DND-41 (cell line): ENCODE results near the gene CD300LG.
A peak's percentile ranks its signal among the peaks of the same experiment; 100 is the strongest.

Source experiments
- EZH2 ChIP-seq: IDR thresholded peaks from 3 replicates; pipeline ENCODE4 v1.6.1; 2012; ENCODE audit warnings: borderline replicate concordance, low read depth, mild to moderate bottlenecking, moderate library complexity, low read length, inconsistent platforms; ENCODE audit not compliant: severe bottlenecking
- TF ChIP-seq, protein P1 (sequence below): IDR thresholded peaks from 2 replicates; pipeline ENCODE4 v1.5.1; 2012; ENCODE audit warnings: borderline replicate concordance, low read length, moderate library complexity, mild to moderate bottlenecking; ENCODE audit not compliant: poor library complexity, severe bottlenecking; ENCODE audit errors: extremely low read depth

DNA sequence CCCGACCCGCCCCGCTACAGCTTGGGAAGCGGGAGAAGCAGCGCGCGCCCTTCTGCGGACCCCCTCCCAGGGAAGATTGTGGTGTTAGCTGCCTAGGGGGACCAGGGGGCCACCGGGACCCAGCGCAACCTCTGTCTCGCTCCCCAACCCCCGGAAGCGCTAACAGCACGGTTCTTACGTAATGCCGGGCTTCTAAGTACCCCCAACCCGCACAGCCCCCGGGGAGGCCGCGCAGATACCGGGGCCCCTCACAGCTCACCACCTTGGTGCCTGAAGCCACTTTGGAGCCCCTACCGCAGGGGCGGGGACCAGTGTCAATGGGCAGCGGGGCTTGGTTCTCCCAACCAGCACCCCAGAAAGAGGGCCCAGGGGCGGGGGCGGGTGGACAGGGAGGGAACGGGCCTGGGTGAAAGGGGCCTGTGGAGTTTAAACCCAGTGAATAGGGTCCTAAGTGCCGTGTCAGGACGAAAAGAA lies 60.0 kb downstream of the CD300LG start:
- TF ChIP-seq, protein P1, sequence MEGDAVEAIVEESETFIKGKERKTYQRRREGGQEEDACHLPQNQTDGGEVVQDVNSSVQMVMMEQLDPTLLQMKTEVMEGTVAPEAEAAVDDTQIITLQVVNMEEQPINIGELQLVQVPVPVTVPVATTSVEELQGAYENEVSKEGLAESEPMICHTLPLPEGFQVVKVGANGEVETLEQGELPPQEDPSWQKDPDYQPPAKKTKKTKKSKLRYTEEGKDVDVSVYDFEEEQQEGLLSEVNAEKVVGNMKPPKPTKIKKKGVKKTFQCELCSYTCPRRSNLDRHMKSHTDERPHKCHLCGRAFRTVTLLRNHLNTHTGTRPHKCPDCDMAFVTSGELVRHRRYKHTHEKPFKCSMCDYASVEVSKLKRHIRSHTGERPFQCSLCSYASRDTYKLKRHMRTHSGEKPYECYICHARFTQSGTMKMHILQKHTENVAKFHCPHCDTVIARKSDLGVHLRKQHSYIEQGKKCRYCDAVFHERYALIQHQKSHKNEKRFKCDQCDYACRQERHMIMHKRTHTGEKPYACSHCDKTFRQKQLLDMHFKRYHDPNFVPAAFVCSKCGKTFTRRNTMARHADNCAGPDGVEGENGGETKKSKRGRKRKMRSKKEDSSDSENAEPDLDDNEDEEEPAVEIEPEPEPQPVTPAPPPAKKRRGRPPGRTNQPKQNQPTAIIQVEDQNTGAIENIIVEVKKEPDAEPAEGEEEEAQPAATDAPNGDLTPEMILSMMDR, result no peak
- TF ChIP-seq EZH2, result peak; percentile 77
